Measurements from ENCODE around the gene EXD3. TPM values are rescaled to one million over a fixed set of nuclear protein-coding genes. Genes with fewer than 3 reads are reported as not detected.

Gene EXD3
- total RNA-seq, 1 experiment from 2014 or later, result 1.2 TPM

GRCh38 chr9:137279741-137280473 is 143.1 kb downstream of the EXD3 start:
- DNase-seq, result no peak
- no peaks in the 10 kb centered on the region for H3K27me3 ChIP-seq
- no peaks in the 10 kb centered on the region for H3K9me3 ChIP-seq
- no peaks in the 10 kb centered on the region for H3K36me3 ChIP-seq
- no peak overlapping the region for H3K4me3 ChIP-seq

- no peaks in the 10 kb centered on the region for H3K27me3 ChIP-seq
- no peak overlapping the region for H3K4me3 ChIP-seq
- H3K36me3 ChIP-seq, result no peaks in the 10 kb centered on the region
- H3K9me3 ChIP-seq, result no peaks in the 10 kb centered on the region
- no peak for DNase-seq
These were observed 143.9 kb downstream of the EXD3 start for GRCh38 chr9:137278721-137279711.

GRCh38 chr9:137278061-137278701 is 144.8 kb downstream of the EXD3 start:
- no peaks in the 10 kb centered on the region for H3K27me3 ChIP-seq
- no peaks in the 10 kb centered on the region for H3K36me3 ChIP-seq
- H3K9me3 ChIP-seq, result no peaks in the 10 kb centered on the region
- H3K4me3 ChIP-seq, result no peak overlapping the region
- no peak for DNase-seq

GRCh38 chr9:137277329-137278041 is 145.5 kb downstream of the EXD3 start, which contains the start of gene TOR4A:
Gene TOR4A, plus strand, starts transcription at chr9:137277726. Its CDS starts 964 bp downstream, at chr9:137278690.
- Histone ChIP-seq H3K36me3 (no peaks in the 10 kb centered on the region), H3K9me3 (no peaks in the 10 kb centered on the region), H3K27me3 (no peaks in the 10 kb centered on the region), H3K4me3 (no peak within 1 kb of the TSS)
- peak; percentile 34 for DNase-seq

- no peak overlapping the region for H3K4me3 ChIP-seq
- no peaks in the 10 kb centered on the region for H3K9me3 ChIP-seq
- DNase-seq, result no peak
- no peaks in the 10 kb centered on the region for H3K27me3 ChIP-seq
- H3K36me3 ChIP-seq, result no peaks in the 10 kb centered on the region
These were observed 146.3 kb downstream of the EXD3 start for GRCh38 chr9:137276473-137277328.

- Histone ChIP-seq H3K9me3 (no peaks in the 10 kb centered on the region), H3K27me3 (no peaks in the 10 kb centered on the region), H3K4me3 (no peak overlapping the region), H3K36me3 (no peaks in the 10 kb centered on the region; the same call in 1 of the 2 replicates)
- DNase-seq, result no peak
These were observed 147.1 kb downstream of the EXD3 start for GRCh38 chr9:137275588-137276472.

GRCh38 chr9:137275203-137275587 is 147.8 kb downstream of the EXD3 start:
- no peaks in the 10 kb centered on the region for H3K27me3 ChIP-seq
- no peak for DNase-seq
- H3K9me3 ChIP-seq, result no peaks in the 10 kb centered on the region
- no peak overlapping the region for H3K4me3 ChIP-seq
- no peaks in the 10 kb centered on the region; the same call in 1 of the 2 replicates for H3K36me3 ChIP-seq

- no peak for DNase-seq
- Histone ChIP-seq H3K36me3 (peaks cover 3% of the 10 kb centered on the region), H3K4me3 (no peak overlapping the region), H3K9me3 (no peaks in the 10 kb centered on the region), H3K27me3 (no peaks in the 10 kb centered on the region)
These were observed 149.2 kb downstream of the EXD3 start for GRCh38 chr9:137273611-137274320.

GRCh38 chr9:137273095-137273490 is 149.9 kb downstream of the EXD3 start:
- no peak for DNase-seq
- Histone ChIP-seq H3K27me3 (no peaks in the 10 kb centered on the region), H3K36me3 (peaks cover 3% of the 10 kb centered on the region), H3K4me3 (no peak overlapping the region), H3K9me3 (no peaks in the 10 kb centered on the region)

- Histone ChIP-seq H3K36me3 (peaks cover 9% of the 10 kb centered on the region), H3K4me3 (no peak overlapping the region), H3K9me3 (no peaks in the 10 kb centered on the region), H3K27me3 (no peaks in the 10 kb centered on the region)
- no peak for DNase-seq
These were observed 150.5 kb downstream of the EXD3 start for GRCh38 chr9:137272241-137273094.

GRCh38 chr9:137271696-137272076 is 151.3 kb downstream of the EXD3 start:
- Histone ChIP-seq H3K4me3 (no peak overlapping the region), H3K27me3 (no peaks in the 10 kb centered on the region), H3K9me3 (no peaks in the 10 kb centered on the region), H3K36me3 (peaks cover 9% of the 10 kb centered on the region)
- DNase-seq, result no peak

GRCh38 chr9:137270929-137271695 is 151.8 kb downstream of the EXD3 start:
- DNase-seq, result no peak
- Histone ChIP-seq H3K36me3 (peaks cover 13% of the 10 kb centered on the region), H3K9me3 (no peaks in the 10 kb centered on the region), H3K27me3 (no peaks in the 10 kb centered on the region), H3K4me3 (no peak overlapping the region)

GRCh38 chr9:137269231-137269772 is 153.7 kb downstream of the EXD3 start:
- Histone ChIP-seq H3K27me3 (no peaks in the 10 kb centered on the region), H3K9me3 (no peaks in the 10 kb centered on the region), H3K36me3 (peaks cover 22% of the 10 kb centered on the region), H3K4me3 (no peak overlapping the region)
- DNase-seq, result no peak
